Peyer's patch (tissue), 4 donors: ENCODE measurements around the gene SCAI.

Experiments used
- CTCF ChIP-seq, 6 experiments: fragments of 450-650 bp in 4 of 6; fragments of 200-600 bp in 2 of 6; sonication (generic) in 1 of 6; IDR thresholded peaks; one replicate each; pipeline ENCODE4 v1.5.1; 2017 to 2019; ENCODE audit warnings: antibody characterized with exemption in 6 of 6, mild to moderate bottlenecking in 3 of 6, moderate library complexity in 1 of 6
- POLR2A ChIP-seq, 2 donors: fragments of 450-650 bp; IDR thresholded peaks; one replicate each; pipeline ENCODE4 v1.5.1; 2017; ENCODE audit warnings: antibody characterized with exemption in 2 of 2, mild to moderate bottlenecking in 2 of 2, moderate library complexity in 2 of 2

GRCh38 chr9:125021069-125021468 is 122.3 kb downstream of the SCAI start:
- no peak for TF ChIP-seq POLR2A (IDR thresholded peaks at IDR 0.05)
- no peak for TF ChIP-seq CTCF (IDR thresholded peaks at IDR 0.05)
